PC-3 (cell line): Measurements from ENCODE around the gene ODAD2. TPM values are rescaled to one million over a fixed set of nuclear protein-coding genes. Genes with fewer than 3 reads are reported as not detected.

Source experiments
- ATAC-seq: fragments of 200-7000 bp; cut with Tn5 transposase; 2 replicates; pipeline ENCODE4 v1.9.1; 2020; ENCODE audit warnings: mild to moderate bottlenecking, moderate library complexity
- BruUV-seq: library from RNA; stranded (reverse); fragments of 400-500 nt; replicated peaks from 2 replicates; lab custom pipeline; 2021; lab: Mats Ljungman, UMichigan
- CTCF ChIA-PET: fragments of 300-600 bp; sonication (Branson Sonifier 250); formaldehyde crosslinking; loops from one replicate; lab custom pipeline; 2022; ENCODE audit warnings: antibody characterized with exemption; lab: Charles Lee
- POLR2A ChIA-PET: fragments of 300-600 bp; sonication (Branson Sonifier 250); formaldehyde crosslinking; loops from one replicate; lab custom pipeline; 2022; ENCODE audit warnings: antibody characterized with exemption; ENCODE audit not compliant: unreplicated experiment; lab: Charles Lee
- DNase-seq: peaks from one replicate; pipeline ENCODE4 v3.0.0-alpha.2; 2015
- H2AFZ ChIP-seq: fragments of 300-600 bp; sonication (generic); 2 replicates; pipeline ENCODE4 v1.6.0; 2016; ENCODE audit warnings: antibody characterized with exemption, low read length
- H3F3A ChIP-seq: fragments of 300-600 bp; sonication (generic); one replicate; pipeline ENCODE4 v1.6.0; 2017; ENCODE audit warnings: antibody characterized with exemption, low read length, control low read depth, mild to moderate bottlenecking; ENCODE audit not compliant: unreplicated experiment
- H3K27ac ChIP-seq: fragments of 300-600 bp; sonication (generic); 2 replicates; pipeline ENCODE4 v1.5.1; 2016; ENCODE audit warnings: mild to moderate bottlenecking, low read length
- H3K27me3 ChIP-seq: fragments of 300-600 bp; sonication (generic); 2 replicates; pipeline ENCODE4 v1.6.1; 2016; ENCODE audit warnings: low read length, mixed read lengths
- H3K36me3 ChIP-seq: fragments of 300-600 bp; sonication (generic); 2 replicates; pipeline ENCODE4 v1.6.1; 2016; ENCODE audit warnings: low read depth, mixed run types, low read length, mixed read lengths
- H3K4me1 ChIP-seq: fragments of 300-600 bp; sonication (generic); 2 replicates; pipeline ENCODE4 v1.5.1; 2016; ENCODE audit warnings: low read length; ENCODE audit not compliant: insufficient read depth
- H3K4me2 ChIP-seq: fragments of 300-600 bp; sonication (generic); 2 replicates; pipeline ENCODE4 v1.6.0; 2016; ENCODE audit warnings: low read length
- H3K4me3 ChIP-seq: fragments of 300-600 bp; sonication (generic); 2 replicates; pipeline ENCODE4 v1.5.1; 2016; ENCODE audit warnings: mild to moderate bottlenecking, low read length, mixed read lengths
- H3K79me2 ChIP-seq: fragments of 300-600 bp; sonication (generic); 2 replicates; pipeline ENCODE4 v1.6.1; 2017; ENCODE audit warnings: low read length, mixed read lengths
- H3K9ac ChIP-seq: fragments of 300-600 bp; sonication (generic); 2 replicates; pipeline ENCODE4 v1.6.0; 2016; ENCODE audit warnings: mild to moderate bottlenecking, low read length
- H3K9me2 ChIP-seq: fragments of 300-600 bp; sonication (generic); replicated peaks from 2 replicates; pipeline ENCODE4 v1.6.1; 2016; ENCODE audit warnings: mixed run types, low read length, mixed read lengths
- H3K9me3 ChIP-seq: fragments of 300-600 bp; sonication (generic); 2 replicates; pipeline ENCODE4 v1.6.1; 2016; ENCODE audit warnings: low read length, mixed read lengths
- H4K20me1 ChIP-seq: fragments of 300-600 bp; sonication (generic); 2 replicates; pipeline ENCODE4 v1.6.1; 2016; ENCODE audit warnings: low read length, mixed read lengths
- CTCF ChIP-seq: fragments of 300-600 bp; sonication (generic); conservative IDR thresholded peaks from 2 replicates; pipeline ENCODE4 v1.5.1; 2017; ENCODE audit warnings: antibody characterized with exemption, low read depth, mild to moderate bottlenecking, low read length
- EZH2 ChIP-seq: fragments of 300-600 bp; sonication (generic); IDR thresholded peaks from one replicate; pipeline ENCODE4 v1.6.1; 2017; ENCODE audit warnings: antibody characterized with exemption, mild to moderate bottlenecking, low read length; ENCODE audit not compliant: unreplicated experiment
- EZH2phosphoT487 ChIP-seq: fragments of 300-600 bp; sonication (generic); IDR thresholded peaks from 2 replicates; pipeline ENCODE4 v1.6.1; 2018; ENCODE audit warnings: mild to moderate bottlenecking, antibody characterized with exemption, low read length, borderline replicate concordance
- intact Hi-C: fragments of 100-400 bp; cut with micrococcal nuclease; formaldehyde crosslinking; loops from 2 replicates; pipeline ENCODE4 v1.9.0; 2023
- total RNA-seq: library from RNA; depleted of rRNA; stranded (reverse); fragments of >200 nt; gene quantifications from 2 replicates; pipeline ENCODE4 v1.2.3, GENCODE V29; 2014

Gene ODAD2
- total RNA-seq, 1 experiment from 2014 or later = 2.1 TPM

GRCh38 chr10:27834476-27834875 is 164.4 kb downstream of the ODAD2 start:
- ATAC-seq (no peak), DNase-seq (no peak)
- no peaks in the 10 kb centered on the region for H3K27me3 ChIP-seq
- intact Hi-C loops = no loop called here
- H3K9me3 ChIP-seq = no peaks in the 10 kb centered on the region
- no peaks in the 10 kb centered on the region for H3K4me1 ChIP-seq
- no peak overlapping the region for H2AFZ ChIP-seq
- ChIA-PET CTCF (no interaction called here), POLR2A (no interaction called here)
- no peak overlapping the region for H3K27ac ChIP-seq
- no peak overlapping the region for H3K9ac ChIP-seq
- H3K79me2 ChIP-seq = no peaks in the 10 kb centered on the region
- no peaks in the 10 kb centered on the region for H3K9me2 ChIP-seq
- H3F3A ChIP-seq = no peaks in the 10 kb centered on the region
- no peak for TF ChIP-seq CTCF
- TF ChIP-seq EZH2 = no peak
- no peak for TF ChIP-seq EZH2phosphoT487
- no peaks in the 10 kb centered on the region for H3K36me3 ChIP-seq
- H3K4me2 ChIP-seq = no peak overlapping the region
- BruUV-seq = no TSS peak
- no peak overlapping the region for H3K4me3 ChIP-seq
- H4K20me1 ChIP-seq = no peaks in the 10 kb centered on the region

GRCh38 chr10:27833792-27834191 is 165.1 kb downstream of the ODAD2 start:
- Histone ChIP-seq H3K36me3 (no peaks in the 10 kb centered on the region), H4K20me1 (no peaks in the 10 kb centered on the region), H3K9me2 (no peaks in the 10 kb centered on the region), H3K4me3 (no peak overlapping the region), H3K27ac (no peak overlapping the region), H3K4me1 (no peaks in the 10 kb centered on the region), H3K9me3 (no peaks in the 10 kb centered on the region), H3K4me2 (no peak overlapping the region), H2AFZ (no peak overlapping the region), H3K9ac (no peak overlapping the region), H3F3A (no peaks in the 10 kb centered on the region), H3K79me2 (no peaks in the 10 kb centered on the region), H3K27me3 (no peaks in the 10 kb centered on the region)
- DNase-seq (no peak), ATAC-seq (no peak)
- ChIA-PET POLR2A (no interaction called here), CTCF (no interaction called here)
- TF ChIP-seq EZH2 = no peak
- TF ChIP-seq EZH2phosphoT487 = no peak
- TF ChIP-seq CTCF = no peak
- BruUV-seq = no TSS peak
- intact Hi-C loops = no loop called here

DNA sequence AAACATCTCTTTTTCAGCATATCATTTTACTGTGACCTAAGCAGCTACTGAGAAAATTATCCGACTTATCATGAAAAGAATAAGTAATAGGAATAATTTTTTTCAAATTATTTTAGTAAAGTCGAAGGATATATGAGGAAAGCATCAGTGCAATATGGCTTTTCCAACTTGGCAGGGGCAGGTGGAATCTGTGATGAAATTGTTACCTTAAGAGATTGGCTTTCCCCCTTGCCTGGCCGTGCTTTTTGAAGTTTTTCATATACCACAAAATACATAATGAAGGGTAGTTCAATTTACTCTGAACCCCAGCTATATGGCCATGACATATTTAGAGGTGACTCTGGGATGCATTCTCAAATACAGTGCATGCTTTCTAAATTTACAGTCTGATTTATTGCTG is 166.1 kb downstream of the ODAD2 start:
- intact Hi-C loops = no loop called here
- H3K36me3 ChIP-seq = no peaks in the 10 kb centered on the region
- H3K4me3 ChIP-seq = no peak overlapping the region
- H3K4me2 ChIP-seq = no peak overlapping the region
- BruUV-seq = no TSS peak
- H3K4me1 ChIP-seq = no peaks in the 10 kb centered on the region
- CTCF ChIA-PET = no interaction called here
- ATAC-seq (no peak), DNase-seq (no peak)
- no peaks in the 10 kb centered on the region for H4K20me1 ChIP-seq
- H3K9ac ChIP-seq = no peak overlapping the region
- no peak for TF ChIP-seq CTCF
- TF ChIP-seq EZH2phosphoT487 = no peak
- TF ChIP-seq EZH2 = no peak
- no peaks in the 10 kb centered on the region for H3K79me2 ChIP-seq
- no peaks in the 10 kb centered on the region for H3K9me2 ChIP-seq
- no peaks in the 10 kb centered on the region for H3K27me3 ChIP-seq
- POLR2A ChIA-PET = no interaction called here
- H2AFZ ChIP-seq = no peak overlapping the region
- no peaks in the 10 kb centered on the region for H3F3A ChIP-seq
- no peaks in the 10 kb centered on the region for H3K9me3 ChIP-seq
- no peak overlapping the region for H3K27ac ChIP-seq
